Skin of body (tissue), 2 donors: ENCODE data around the gene RPS14. TPM values are rescaled to one million over a fixed set of nuclear protein-coding genes. Genes with fewer than 3 reads are reported as not detected.

ENCODE experiments used
- DNase-seq: peaks from one replicate; lab custom pipeline; 2025; lab: John Stamatoyannopoulos, UW
- total RNA-seq: library from RNA; depleted of rRNA; stranded (reverse); fragments of >200 nt; gene quantifications from one replicate; pipeline ENCODE4 v1.2.3, GENCODE V29; 2014

Gene RPS14
- total RNA-seq = 2,415 TPM

GRCh38 chr5:150449517-150450339 lies at the start of gene RPS14:
RPS14 (minus strand) TSS chr5:150449739; CDS start chr5:150447733, 2,006 bp downstream.
- DNase-seq = peak; percentile 95

DNA sequence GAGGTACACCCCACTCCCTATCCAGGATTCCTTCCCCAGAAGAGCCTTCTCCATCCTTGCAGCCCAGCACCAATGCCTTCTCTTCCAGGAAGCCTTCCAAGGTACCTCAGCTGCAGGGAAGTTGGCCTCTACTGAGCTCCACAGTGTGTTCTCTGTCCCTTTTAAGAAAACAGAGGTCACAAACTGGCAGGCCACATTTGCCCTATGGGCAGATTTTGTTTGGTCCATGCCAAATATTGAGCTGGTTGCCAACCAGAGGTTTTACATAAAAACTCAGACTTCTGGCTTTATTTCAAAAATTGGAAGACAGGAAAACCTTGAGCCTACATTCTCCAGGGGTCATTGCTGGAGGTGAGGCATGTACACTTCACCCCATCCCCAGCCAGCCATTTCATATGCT lies 49.4 kb upstream of the RPS14 start:
- DNase-seq = no peak

GRCh38 chr5:150498501-150498900 lies 49.0 kb upstream of the RPS14 start:
- DNase-seq = no peak

GRCh38 chr5:150497989-150498317 lies 48.4 kb upstream of the RPS14 start:
- DNase-seq = no peak

- no peak for DNase-seq
These were observed 47.9 kb upstream of the RPS14 start for GRCh38 chr5:150497274-150497988.

DNA sequence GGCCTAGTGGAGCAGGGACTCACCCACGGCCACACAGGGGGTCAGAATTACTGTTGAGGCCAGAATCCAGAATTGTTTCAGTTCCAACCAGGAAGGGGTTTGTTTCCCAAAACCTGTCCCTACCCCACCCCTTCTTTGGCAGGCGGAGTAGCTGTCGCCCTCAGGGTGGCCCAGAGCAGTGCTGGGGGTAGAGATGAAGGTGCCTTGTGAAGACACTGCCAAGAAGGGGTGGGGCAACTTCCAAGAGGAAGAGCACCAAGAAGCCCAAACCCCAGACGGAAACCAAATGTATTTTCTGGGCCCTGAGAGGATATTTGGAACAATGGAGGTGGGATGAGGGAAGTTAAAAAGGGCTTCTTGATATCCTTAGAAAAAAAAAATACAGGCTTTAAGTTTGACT lies 47.0 kb upstream of the RPS14 start:
- DNase-seq = no peak

DNA sequence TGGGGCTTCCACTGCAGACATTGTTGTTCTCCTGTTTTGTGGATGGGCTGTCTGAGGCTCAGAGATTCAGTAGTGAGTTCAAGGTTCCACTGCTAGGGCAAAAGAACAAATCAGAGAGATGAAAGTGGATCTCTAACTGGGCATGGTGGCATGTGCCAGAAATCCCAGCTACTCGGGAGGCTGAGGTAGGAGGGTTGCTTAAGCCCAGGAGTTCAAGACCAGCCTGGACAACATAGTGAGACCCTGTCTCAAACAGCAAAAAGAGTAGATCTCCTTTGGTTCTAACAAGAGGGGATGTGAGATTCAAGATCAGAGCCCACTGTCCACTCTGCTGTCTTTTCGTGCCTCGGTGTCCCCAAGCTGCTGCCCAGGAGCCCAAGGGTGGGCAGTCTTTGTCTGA lies 46.6 kb upstream of the RPS14 start:
- DNase-seq = no peak

DNA sequence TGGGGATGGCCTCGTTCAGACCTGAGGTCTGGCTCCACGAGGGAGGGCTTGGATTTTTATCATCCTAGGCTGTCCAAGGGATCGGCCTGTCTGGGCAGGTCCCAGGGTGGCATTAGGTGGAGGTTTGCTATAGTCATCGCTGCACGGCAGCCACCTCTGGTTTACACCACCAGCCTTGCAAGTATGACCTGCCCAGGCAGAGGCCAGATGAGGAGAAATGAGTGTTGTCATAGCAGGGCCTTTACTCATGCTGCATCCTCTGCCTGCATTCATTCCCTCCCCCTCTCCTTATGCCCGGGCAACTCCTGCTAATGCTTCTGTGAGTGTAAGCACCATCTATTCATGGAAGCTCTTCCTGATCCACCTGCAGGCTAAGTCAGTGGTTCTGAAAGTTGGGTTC lies 43.1 kb upstream of the RPS14 start:
- no peak for DNase-seq

DNA sequence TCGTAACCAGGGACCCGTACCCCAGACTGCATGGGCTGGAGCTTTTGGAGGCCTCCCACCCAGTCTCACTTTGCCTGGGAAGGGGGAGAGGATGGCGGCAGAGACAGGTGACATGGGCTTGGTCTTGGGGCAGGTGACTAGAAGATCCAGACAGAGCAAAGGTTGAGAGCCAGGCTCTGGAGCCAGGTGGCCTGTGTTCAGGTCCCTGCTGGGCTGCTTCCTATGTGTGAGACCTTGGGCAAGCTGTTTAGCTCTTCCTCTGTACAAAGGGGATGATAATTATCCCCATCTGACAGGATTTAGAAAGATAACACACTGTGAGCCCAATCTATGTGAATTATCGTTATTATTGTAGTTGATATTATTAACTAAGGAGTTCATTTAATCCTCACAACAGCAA lies 42.3 kb upstream of the RPS14 start:
- no peak for DNase-seq

DNA sequence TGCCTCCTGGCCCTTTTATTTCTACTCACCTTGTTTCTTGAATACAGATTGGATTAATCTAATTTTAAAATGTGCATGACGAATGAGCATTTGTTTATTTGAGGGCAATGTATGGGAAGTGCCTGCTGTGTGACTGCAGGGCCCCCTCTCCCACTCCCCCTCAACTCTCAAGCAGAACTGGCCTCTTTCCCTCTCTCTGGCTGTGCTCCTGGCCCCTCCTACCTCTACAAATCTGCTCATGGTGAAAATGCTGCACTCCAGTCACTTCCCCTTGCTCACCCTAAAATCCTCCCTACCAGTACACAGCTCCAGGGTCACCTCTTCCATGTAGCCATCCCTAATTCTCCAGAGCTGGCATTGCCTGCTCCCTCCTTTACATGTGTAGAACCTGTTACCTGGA lies 41.2 kb upstream of the RPS14 start:
- no peak for DNase-seq

DNA sequence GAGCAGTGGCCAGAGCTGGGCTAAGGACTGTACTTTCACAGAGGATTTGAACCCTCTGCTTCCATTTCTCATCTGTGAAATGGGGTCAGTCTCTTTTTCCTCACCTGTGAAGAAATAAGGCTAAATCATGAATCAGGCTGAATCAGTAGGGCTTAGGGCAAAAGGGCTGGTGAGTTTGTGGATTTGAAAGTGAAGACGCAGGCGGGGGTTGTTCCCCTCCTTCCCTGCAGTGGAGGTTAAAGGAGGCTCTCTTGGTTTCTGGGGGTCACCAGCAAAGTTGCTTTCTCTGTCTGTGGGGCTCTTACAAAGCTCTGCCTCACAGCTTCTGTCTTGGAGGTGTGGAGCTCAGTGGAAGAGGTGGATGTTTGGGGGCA lies 40.7 kb upstream of the RPS14 start:
- DNase-seq = no peak

DNA sequence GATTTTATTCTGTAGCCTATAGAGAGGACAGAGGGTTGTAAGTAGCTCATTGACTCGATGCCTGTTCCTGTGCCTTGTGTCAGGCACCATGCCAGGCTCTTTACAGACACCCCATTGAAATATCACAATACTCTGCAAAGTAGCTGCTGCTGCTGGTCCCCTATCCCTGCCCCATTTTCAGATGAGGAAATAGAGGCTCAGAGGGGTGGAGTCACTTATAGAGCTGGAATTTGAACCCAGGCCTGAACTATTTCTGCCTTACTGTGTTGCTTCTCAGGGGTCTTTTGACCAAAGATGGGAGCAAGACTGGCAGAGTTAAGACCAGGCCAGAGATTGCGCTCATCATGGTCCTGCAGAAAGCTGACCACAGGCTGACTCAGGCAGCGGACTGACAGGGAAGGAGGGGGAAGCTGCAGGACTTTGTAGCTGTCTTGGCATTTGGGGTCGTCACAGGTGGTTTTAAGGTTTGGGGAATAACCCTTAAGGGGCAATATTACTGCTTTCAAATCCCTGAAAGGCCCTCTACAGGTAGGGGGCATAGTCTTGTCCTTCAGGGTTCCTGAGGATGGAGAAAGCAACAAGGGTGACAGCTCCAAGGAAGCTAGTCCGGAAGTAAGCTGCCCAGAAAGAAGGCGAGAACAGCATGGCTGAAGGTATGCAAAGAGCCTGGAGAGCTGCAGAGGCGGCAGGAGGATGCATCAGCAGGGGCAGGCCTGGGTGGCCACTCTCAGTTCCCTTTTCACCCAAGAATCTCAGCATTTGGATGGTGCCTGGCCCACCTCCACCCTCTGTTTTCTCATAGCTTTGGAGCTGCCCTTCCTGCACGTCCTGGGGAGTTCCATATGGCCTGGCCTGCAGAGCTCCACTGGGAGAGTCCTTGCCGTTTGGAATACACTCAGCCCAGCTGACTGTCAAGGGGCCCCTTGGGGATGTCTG lies 40.1 kb upstream of the RPS14 start:
- DNase-seq = no peak

- DNase-seq = no peak
These were observed 39.2 kb upstream of the RPS14 start for GRCh38 chr5:150488519-150489359.

DNA sequence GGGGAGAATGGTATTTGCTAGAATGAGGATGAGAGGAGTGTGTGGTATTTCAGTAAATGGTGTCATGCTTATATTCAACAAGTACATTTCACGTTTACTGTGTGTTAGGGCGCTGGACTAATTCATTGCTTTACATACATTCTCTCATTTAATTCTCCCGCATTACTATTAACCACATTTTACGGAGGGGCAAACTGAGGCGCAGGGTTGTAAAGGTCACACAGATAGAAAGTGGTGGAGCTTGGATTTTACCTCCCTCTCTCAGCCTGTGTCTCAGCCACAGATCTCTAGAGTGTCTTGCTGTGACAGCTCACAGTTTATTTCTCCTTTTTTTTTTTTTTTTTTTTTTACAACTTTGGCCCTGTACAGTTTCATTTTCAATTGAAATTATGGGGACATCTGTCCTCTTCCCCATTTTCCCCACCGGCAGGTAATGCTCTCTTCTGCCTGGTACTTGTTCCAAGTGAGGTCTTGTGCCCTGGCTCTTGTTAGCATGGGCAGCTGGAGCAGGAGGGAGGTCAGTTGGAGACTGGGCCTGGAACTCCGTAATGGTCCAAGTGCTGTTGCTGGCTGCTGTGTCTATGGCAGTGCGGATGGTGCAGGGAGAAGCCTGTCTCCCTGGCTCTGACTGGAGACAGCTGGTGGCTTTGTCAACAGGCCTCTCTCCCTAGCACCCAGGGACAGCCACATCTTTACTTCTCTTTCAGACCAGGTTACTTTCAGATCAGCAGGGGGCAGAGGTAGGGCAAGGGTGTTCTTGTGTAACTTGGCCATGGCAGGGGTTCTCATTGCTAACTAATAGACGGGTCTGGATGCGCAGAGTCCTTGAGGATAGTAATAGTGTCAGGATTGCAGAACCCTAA lies 37.9 kb upstream of the RPS14 start:
- peak; percentile 24 for DNase-seq

DNA sequence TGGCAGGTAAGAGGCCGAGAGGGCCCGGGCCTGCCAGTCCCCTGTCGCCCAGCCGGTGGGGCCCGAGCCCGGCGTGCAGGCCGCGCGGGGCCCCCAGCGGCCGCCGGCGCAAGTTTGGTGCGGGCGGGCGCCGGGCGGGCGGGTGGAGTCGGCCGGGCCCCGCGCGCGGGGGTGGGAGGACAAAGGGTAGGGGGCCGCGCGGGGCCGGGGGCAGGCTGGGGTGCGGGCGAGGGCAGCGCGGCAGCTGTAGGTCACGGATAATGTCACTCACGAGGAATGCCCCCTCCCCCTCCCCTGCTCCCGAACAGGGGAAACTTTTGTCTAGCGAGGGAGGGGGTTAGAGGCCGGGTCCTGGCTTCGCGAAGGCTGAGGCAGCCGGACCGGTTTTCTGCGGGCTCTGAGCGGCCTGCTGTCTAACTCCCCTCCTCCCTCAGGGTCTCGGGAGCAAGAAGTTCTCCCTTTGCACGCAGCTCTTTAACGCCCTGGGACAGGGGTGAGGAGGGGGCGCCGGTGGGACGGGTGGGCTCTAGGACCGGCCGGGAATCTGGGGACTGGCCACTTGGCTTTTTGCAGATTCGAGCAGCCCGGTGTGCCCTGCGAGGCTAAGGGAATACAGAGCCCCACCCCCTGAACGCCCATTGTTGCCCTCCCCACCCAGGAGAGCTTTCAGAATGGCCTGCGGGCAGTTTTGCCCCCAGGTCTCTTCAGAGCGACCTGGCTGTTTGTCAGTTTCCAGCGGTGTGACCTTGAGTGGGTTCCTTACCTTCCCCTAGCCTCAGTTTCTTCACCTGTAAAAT lies 37.1 kb upstream of the RPS14 start:
- peak; percentile 51 for DNase-seq

DNA sequence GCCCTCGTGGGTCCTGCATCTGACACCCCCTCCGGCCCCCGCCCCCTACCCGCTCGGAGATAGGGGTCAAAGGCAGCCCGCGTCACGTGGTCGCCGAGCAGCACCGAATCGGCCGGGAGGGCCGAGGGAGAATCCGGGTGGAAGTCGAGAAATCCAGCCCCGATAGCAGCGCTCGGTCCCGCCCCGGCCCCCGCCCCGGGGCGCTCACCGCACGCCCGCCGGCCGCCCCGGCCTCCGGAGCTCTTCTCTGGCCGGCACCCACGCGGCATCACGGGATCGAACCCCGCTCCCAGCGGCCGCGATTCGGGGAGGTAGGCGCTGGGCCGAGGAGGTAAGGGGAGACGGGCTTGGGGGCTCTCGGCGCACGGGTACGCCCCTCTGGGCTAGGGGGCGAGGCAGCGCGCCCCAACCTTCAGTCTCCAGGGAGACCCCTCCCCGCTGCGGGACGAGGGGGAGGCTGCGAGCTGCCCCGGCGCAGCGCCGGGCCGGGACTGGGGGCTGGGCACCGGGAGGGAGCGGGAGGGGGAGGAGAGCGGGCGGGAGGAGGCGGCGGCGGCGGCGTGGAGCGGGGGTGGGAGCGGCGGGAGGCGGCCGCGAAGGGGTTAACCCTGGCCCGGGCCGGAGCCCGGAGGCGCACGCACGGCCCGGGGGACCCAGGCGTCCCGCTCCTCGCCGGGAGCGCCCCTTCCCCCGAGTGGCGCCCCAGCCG lies 36.3 kb upstream of the RPS14 start:
- DNase-seq = no peak

GRCh38 chr5:150484964-150485692 lies 35.6 kb upstream of the RPS14 start:
- DNase-seq = no peak

- DNase-seq = no peak
These were observed 32.5 kb upstream of the RPS14 start for GRCh38 chr5:150481972-150482406.
